ENCODE measurements around the gene S1PR4. TPM values are rescaled to one million over a fixed set of nuclear protein-coding genes. Genes with fewer than 3 reads are reported as not detected.
A peak's percentile ranks its signal among the peaks of the same experiment; 100 is the strongest.

The S1PR4 gene
- total and polyA plus RNA-seq, 2 experiments from 2014 or later: 0.24 TPM; not detected in 1

GRCh38 chr19:3225677-3226093, 47.1 kb downstream of the S1PR4 start:
- Histone ChIP-seq H3K36me3 (ENCODE audit: insufficient read depth) (no peaks in the 10 kb centered on the region), H3K4me1 (ENCODE audit: insufficient read depth) (peaks cover 11% of the 10 kb centered on the region), H3K27me3 (ENCODE audit: insufficient read depth) (no peaks in the 10 kb centered on the region), H3K79me2 (replicated peaks; ENCODE audit: insufficient read depth) (no peaks in the 10 kb centered on the region), H3K27ac (ENCODE audit: low read depth) (no peak overlapping the region), H3F3A (replicated peaks; ENCODE audit: low read depth) (0 out of 2 replicates have a peak, but pooled peaks cover 2% of the 10 kb centered on the region), H3K4me3 (peak overlapping the region; percentile 63), H3K4me2 (peak overlapping the region; percentile 77), H2AFZ (no peak overlapping the region), H4K20me1 (replicated peaks; ENCODE audit: insufficient read depth) (peaks cover 3% of the 10 kb centered on the region), H3K9me2 (ENCODE audit: insufficient read depth) (no peaks in the 10 kb centered on the region)
- no peak for TF ChIP-seq JUNB (IDR thresholded peaks at IDR 0.05; ENCODE audit: unreplicated experiment)
- no peak for TF ChIP-seq CREB1 (CRISPR knock-in tag; IDR thresholded peaks at IDR 0.05; ENCODE audit: low read depth)
- TF ChIP-seq, protein P1, sequence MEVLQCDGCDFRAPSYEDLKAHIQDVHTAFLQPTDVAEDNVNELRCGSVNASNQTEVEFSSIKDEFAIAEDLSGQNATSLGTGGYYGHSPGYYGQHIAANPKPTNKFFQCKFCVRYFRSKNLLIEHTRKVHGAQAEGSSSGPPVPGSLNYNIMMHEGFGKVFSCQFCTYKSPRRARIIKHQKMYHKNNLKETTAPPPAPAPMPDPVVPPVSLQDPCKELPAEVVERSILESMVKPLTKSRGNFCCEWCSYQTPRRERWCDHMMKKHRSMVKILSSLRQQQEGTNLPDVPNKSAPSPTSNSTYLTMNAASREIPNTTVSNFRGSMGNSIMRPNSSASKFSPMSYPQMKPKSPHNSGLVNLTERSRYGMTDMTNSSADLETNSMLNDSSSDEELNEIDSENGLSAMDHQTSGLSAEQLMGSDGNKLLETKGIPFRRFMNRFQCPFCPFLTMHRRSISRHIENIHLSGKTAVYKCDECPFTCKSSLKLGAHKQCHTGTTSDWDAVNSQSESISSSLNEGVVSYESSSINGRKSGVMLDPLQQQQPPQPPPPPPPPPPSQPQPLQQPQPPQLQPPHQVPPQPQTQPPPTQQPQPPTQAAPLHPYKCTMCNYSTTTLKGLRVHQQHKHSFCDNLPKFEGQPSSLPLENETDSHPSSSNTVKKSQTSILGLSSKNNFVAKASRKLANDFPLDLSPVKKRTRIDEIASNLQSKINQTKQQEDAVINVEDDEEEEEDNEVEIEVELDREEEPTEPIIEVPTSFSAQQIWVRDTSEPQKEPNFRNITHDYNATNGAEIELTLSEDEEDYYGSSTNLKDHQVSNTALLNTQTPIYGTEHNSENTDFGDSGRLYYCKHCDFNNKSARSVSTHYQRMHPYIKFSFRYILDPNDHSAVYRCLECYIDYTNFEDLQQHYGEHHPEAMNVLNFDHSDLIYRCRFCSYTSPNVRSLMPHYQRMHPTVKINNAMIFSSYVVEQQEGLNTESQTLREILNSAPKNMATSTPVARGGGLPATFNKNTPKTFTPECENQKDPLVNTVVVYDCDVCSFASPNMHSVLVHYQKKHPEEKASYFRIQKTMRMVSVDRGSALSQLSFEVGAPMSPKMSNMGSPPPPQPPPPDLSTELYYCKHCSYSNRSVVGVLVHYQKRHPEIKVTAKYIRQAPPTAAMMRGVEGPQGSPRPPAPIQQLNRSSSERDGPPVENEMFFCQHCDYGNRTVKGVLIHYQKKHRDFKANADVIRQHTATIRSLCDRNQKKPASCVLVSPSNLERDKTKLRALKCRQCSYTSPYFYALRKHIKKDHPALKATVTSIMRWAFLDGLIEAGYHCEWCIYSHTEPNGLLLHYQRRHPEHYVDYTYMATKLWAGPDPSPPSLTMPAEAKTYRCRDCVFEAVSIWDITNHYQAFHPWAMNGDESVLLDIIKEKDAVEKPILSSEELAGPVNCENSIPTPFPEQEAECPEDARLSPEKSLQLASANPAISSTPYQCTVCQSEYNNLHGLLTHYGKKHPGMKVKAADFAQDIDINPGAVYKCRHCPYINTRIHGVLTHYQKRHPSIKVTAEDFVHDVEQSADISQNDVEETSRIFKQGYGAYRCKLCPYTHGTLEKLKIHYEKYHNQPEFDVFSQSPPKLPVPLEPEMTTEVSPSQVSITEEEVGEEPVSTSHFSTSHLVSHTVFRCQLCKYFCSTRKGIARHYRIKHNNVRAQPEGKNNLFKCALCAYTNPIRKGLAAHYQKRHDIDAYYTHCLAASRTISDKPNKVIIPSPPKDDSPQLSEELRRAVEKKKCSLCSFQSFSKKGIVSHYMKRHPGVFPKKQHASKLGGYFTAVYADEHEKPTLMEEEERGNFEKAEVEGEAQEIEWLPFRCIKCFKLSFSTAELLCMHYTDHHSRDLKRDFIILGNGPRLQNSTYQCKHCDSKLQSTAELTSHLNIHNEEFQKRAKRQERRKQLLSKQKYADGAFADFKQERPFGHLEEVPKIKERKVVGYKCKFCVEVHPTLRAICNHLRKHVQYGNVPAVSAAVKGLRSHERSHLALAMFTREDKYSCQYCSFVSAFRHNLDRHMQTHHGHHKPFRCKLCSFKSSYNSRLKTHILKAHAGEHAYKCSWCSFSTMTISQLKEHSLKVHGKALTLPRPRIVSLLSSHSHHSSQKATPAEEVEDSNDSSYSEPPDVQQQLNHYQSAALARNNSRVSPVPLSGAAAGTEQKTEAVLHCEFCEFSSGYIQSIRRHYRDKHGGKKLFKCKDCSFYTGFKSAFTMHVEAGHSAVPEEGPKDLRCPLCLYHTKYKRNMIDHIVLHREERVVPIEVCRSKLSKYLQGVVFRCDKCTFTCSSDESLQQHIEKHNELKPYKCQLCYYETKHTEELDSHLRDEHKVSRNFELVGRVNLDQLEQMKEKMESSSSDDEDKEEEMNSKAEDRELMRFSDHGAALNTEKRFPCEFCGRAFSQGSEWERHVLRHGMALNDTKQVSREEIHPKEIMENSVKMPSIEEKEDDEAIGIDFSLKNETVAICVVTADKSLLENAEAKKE (CRISPR knock-in tag; IDR thresholded peaks at IDR 0.05): no peak
- no peak for TF ChIP-seq NANOG (IDR thresholded peaks at IDR 0.05; ENCODE audit: borderline replicate concordance)
- Mint-ChIP-seq H3K4me1 (peaks cover 26% of the 10 kb centered on the region), H3K9me3 (no peaks in the 10 kb centered on the region), H3K27me3 (ENCODE audit: insufficient read depth, low read depth, poor library complexity) (peaks cover 18% of the 10 kb centered on the region), H3K4me3 (peak overlapping the region; percentile 71), H3K36me3 (ENCODE audit: low read depth) (no peaks in the 10 kb centered on the region), H3K27ac (no peak overlapping the region)
- peak; percentile 48 for DNase-seq (ENCODE audit: low spot score)
- ATAC-seq: 0 out of 3 replicates have a peak, but pooled peaks have one; percentile 4

GRCh38 chr19:3227054-3227626, 48.6 kb downstream of the S1PR4 start:
- Histone ChIP-seq H2AFZ (no peak overlapping the region), H4K20me1 (replicated peaks; ENCODE audit: insufficient read depth) (peaks cover 3% of the 10 kb centered on the region), H3K27me3 (ENCODE audit: insufficient read depth) (no peaks in the 10 kb centered on the region), H3K27ac (ENCODE audit: low read depth) (no peak overlapping the region), H3K4me1 (ENCODE audit: insufficient read depth) (peaks cover 11% of the 10 kb centered on the region), H3K79me2 (replicated peaks; ENCODE audit: insufficient read depth) (no peaks in the 10 kb centered on the region), H3K4me3 (no peak overlapping the region), H3K9me2 (ENCODE audit: insufficient read depth) (0 out of 2 replicates have a peak, but pooled peaks cover 5% of the 10 kb centered on the region), H3K4me2 (no peak overlapping the region), H3F3A (replicated peaks; ENCODE audit: low read depth) (0 out of 2 replicates have a peak, but pooled peaks cover 2% of the 10 kb centered on the region), H3K36me3 (ENCODE audit: insufficient read depth) (no peaks in the 10 kb centered on the region)
- Mint-ChIP-seq H3K27me3 (ENCODE audit: insufficient read depth, low read depth, poor library complexity) (peaks cover 18% of the 10 kb centered on the region), H3K9me3 (no peaks in the 10 kb centered on the region), H3K36me3 (ENCODE audit: low read depth) (no peaks in the 10 kb centered on the region), H3K4me1 (peaks cover 26% of the 10 kb centered on the region), H3K4me3 (peak overlapping the region; percentile 36; the same call in 1 of the 3 replicates), H3K27ac (no peak overlapping the region)
- ATAC-seq (no peak), DNase-seq (ENCODE audit: low spot score) (no peak)
- TF ChIP-seq EZH2phosphoT487 (IDR thresholded peaks at IDR 0.05; ENCODE audit: unreplicated experiment): no peak
- no peak for TF ChIP-seq JUNB (IDR thresholded peaks at IDR 0.05; ENCODE audit: unreplicated experiment)
- no peak for TF ChIP-seq CTCF (conservative IDR thresholded peaks at IDR 0.05; ENCODE audit: low read depth in 2 of 2)
- no peak for TF ChIP-seq ZNF331 (CRISPR knock-in tag; IDR thresholded peaks at IDR 0.05; ENCODE audit: low read depth)
- TF ChIP-seq EZH2 (IDR thresholded peaks at IDR 0.05; ENCODE audit: low read depth, unreplicated experiment): no peak
- TF ChIP-seq ZNF114 (CRISPR knock-in tag; IDR thresholded peaks at IDR 0.05): no peak

All from GM23338 (cell line).